Esophagus squamous epithelium (tissue), 4 donors: Measurements from ENCODE around the gene TNFSF13.

Source experiments
- POLR2A ChIP-seq, 4 donors: fragments of 450-650 bp; IDR thresholded peaks; one replicate each; pipeline ENCODE4 v1.6.1; 2017; ENCODE audit warnings: antibody characterized with exemption in 4 of 4, mild to moderate bottlenecking in 4 of 4, moderate library complexity in 3 of 4
- TF ChIP-seq, protein P1 (sequence below), 6 experiments: fragments of 450-650 bp in 4 of 6; fragments of 200-600 bp in 2 of 6; sonication (generic) in 2 of 6; IDR thresholded peaks; one replicate each; pipeline ENCODE4 v1.5.1; 2016 to 2019; ENCODE audit warnings: antibody characterized with exemption in 6 of 6, mild to moderate bottlenecking in 4 of 6, moderate library complexity in 4 of 6

DNA sequence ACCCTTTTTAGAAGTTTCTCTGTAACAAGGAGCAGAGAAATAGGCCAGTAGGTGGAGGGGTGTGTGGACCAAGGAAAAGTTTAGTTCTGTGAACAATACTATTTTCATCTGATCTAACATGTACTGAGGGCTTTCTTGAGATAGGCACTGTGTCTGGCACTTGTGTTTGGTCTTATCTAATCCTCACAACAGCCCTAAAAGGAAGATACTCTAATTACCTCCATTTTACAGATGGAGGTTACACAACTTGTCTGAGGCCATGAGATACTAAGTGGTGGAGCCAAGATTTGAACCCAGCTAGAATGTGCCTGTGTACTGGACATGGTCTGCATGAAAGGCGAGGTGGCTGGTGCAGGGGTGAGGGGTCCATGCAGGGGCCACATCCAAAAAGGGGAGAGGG, 5.2 kb upstream of the TNFSF13 start:
- TF ChIP-seq, protein P1, sequence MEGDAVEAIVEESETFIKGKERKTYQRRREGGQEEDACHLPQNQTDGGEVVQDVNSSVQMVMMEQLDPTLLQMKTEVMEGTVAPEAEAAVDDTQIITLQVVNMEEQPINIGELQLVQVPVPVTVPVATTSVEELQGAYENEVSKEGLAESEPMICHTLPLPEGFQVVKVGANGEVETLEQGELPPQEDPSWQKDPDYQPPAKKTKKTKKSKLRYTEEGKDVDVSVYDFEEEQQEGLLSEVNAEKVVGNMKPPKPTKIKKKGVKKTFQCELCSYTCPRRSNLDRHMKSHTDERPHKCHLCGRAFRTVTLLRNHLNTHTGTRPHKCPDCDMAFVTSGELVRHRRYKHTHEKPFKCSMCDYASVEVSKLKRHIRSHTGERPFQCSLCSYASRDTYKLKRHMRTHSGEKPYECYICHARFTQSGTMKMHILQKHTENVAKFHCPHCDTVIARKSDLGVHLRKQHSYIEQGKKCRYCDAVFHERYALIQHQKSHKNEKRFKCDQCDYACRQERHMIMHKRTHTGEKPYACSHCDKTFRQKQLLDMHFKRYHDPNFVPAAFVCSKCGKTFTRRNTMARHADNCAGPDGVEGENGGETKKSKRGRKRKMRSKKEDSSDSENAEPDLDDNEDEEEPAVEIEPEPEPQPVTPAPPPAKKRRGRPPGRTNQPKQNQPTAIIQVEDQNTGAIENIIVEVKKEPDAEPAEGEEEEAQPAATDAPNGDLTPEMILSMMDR (IDR thresholded peaks at IDR 0.05), result no peak
- TF ChIP-seq POLR2A (IDR thresholded peaks at IDR 0.05), result no peak
